HG02678 (cell line): ENCODE measurements around the gene PRTN3.
"Not testable (repeated sequence)": the region's sequence is repeated elsewhere in the genome, so short reads cannot be mapped to it uniquely, and the experiment has no call there.

Experiments used
- ATAC-seq: cut with Tn5 transposase; IDR thresholded peaks from one replicate; pipeline ENCODE4 v1.9.1; 2021; ENCODE audit warnings: mild to moderate bottlenecking, moderate library complexity; ENCODE audit not compliant: unreplicated experiment

PRTN3 gene

DNA sequence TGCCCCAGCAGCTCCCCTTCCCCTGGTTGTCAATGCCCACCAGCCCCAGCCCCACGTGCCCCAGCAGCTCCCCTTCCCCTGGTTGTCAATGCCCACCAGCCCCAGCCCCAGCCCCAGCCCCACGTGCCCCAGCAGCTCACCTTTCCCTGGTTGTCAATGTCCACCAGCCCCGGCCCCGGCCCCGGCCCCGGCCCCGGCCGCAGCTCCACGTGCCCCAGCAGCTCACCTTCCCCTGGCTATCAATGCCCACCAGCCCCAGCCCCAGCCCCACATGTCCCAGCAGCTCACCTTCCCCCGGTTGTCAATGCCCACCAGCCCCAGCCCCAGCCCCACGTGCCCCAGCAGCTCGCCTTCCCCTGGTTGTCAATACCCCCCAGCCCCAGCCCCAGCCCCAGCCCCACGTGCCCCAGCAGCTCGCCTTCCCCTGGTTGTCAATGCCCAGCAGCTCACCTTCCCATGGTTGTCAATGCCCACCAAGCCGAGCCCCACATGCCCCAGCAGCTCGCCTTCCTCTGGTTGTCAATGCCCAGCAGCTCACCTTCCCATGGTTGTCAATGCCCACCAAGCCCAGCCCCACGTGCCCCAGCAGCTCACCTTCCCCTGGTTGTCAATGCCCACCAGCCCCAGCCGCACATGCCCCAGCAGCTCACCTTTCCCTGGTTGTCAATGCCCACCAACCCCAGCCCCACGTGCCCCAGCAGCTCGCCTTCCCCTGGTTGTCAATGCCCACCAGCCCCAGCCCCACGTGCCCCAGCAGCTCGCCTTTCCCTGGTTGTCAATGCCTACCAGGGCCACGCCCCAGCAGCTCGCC is 38.2 kb downstream of the PRTN3 start:
- not testable (repeated sequence) for ATAC-seq

DNA sequence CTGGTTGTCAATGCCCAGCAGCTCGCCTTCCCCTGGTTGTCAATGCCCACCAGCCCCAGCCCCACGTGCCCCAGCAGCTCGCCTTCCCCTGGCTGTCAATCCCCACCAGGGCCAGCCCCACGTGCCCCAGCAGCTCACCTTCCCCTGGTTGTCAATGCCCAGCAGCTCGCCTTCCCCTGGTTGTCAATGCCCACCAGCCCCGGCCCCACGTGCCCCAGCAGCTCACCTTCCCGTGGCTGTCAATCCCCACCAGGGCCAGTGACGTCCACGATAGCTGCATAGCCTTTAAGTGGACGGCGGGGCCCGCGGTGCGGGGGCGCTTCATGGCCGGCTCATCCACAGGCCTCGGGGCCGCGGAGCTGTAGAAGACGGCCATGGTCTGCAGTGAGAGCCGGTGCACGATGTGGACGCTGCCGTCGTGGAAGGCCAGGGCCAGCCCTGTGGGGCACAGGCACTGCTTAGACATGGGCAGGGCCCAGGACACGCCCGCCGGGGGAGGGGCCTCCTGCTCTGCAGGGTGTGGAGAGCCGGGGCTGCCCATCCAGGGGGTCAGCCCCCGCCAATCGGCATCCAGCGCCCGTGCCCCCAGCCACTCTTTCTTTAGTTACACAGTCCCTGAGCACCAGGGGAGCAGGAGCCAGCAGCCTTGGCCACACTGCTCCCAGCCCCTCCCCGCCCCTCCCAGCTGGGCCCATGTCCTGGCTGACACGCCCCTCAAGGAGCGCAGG is 39.1 kb downstream of the PRTN3 start:
- ATAC-seq, result no peak

- no peak for ATAC-seq
These were observed 40.7 kb downstream of the PRTN3 start for GRCh38 chr19:881385-882071.

DNA sequence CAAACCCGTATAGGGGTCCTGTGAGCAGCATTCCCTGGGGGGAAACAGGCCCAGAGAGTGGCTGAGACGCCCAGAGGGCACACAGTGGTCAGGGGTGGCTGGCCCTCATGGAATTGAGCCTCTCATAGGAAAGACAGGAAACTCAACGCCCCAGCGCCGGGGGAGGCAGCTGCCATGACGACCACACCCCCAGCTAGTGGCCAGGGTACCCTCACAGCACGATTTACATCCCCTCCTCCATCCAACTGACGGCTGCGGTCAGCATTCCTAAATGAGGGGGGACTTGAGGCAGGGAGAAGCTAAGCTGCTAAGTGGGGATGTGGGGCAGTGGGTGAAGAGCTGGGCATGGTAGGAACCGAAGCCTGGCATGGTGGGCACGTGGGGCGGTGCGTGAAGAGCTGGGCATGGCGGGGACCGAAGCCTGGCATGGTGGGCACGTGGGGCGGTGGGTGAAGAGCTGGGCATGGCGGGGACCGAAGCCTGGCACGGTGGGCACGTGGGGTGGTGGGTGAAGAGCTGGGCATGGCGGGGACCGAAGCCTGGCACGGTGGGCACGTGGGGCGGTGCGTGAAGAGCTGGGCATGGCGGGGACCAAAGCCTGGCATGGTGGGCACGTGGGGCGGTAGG is 42.2 kb downstream of the PRTN3 start:
- ATAC-seq, result no peak

- ATAC-seq, result no peak
These were observed 42.9 kb downstream of the PRTN3 start for GRCh38 chr19:883661-884211.

DNA sequence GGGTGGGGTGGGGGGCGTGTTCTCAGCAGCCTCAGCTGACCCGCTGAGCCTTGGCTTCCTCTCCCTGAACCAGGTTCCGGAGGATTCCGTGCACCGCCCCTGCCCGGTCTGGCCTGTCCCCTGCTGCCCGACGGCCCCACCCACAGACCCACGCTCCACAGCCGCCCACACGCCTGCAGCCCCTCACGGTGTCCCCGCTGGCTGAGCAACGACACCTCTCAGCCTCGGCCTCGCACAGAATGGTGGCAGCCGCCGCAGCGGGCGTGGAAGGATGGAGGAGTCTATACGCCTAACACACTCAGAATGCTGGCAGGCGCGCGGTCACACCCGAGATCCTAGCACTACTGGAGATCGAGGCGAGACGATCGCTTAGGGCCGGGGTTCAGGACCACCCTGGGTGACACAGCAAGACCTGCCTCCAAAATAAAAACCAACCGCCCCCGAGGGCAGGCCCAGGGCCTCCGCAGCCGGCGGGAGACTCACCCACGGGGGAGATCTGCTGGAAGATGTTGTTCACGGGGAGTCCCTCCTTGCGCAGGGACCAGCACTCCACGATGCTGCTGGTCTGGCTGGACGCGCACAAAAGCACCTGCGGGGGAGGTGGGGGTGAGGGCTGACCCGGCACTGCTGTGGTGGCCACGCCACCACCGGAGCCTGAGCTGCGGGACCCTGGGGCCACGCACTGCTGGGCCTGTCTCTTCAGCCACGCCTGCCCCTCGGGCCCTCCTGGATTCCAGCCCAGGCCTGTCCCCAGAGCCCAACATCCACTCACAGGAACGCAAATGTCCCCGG is 43.8 kb downstream of the PRTN3 start:
- ATAC-seq, result no peak

- ATAC-seq, result no peak
These were observed 44.9 kb downstream of the PRTN3 start for GRCh38 chr19:885536-886224.

DNA sequence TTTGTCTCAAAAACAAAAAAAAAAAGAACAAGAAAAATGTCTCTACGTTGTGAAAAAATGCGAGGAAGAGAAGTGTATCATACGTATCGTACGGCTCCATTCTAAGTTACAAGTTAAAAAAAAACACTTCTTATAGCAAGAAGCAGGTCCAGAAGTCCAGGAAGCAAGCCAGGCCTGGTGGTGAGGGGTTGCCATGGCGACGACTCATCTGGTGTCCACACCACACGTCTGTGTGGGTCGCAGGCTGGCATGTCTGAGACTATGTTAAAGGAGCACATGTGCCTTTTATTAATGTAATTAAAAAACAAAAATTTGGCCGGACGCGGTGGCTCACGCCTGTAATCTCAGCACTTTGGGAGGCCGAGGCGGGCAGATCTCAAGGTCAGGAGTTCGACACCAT is 46.3 kb downstream of the PRTN3 start:
- no peak for ATAC-seq

GRCh38 chr19:887599-887998 is 46.8 kb downstream of the PRTN3 start:
- no peak for ATAC-seq

- no peak for ATAC-seq
These were observed 48.0 kb downstream of the PRTN3 start for GRCh38 chr19:888581-889385.

DNA sequence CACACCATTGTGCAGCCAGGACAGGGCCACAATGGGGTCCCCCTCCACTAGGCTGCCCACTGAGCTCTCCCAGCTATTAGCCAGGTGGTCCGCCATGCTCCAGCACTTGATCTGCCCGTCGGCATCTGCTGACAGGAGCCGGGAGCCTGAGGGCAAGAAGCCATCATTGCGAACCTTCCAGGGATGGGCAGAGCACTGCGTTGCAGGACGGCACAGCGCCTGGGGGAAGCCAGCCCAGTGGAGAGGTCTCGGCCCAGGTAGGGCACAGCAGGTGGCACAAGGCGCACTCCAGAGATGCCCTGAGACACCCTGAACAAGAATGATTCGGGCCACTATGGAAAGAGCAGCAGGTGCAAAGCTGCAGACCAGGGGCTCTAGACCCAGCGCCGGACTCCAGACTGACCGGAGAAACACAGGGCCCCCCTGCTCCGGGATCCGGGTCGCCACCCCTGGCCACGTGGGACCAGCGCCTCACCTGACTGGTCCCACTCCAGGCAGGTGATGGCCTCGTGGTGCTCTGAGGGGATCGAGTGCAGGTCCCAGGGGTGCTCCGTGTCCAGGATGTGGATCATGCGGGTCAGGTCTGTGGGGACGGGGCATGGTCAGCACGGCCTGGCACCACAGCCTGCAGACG is 49.0 kb downstream of the PRTN3 start:
- no peak for ATAC-seq

DNA sequence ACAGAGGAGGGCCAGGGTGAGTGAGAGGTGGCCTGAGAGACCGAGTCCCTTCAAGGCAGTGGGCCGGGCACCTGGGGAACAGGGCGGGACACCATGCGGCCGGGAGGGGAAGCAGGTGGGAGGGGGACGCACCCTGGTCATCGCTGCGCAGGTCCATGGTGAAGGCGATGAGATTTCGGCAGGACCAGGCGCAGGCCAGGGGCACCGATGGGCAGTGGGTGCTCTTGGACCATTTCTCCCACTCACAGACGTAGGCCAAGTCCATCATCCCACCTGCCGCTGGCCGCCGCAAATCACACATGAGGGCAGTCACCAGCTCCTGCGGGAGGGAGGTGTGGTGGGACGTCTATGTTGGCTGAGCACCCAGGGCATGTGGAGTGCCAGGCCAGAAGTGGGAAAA is 50.0 kb downstream of the PRTN3 start:
- ATAC-seq, result no peak

- ATAC-seq, result not testable (repeated sequence)
These were observed 50.8 kb downstream of the PRTN3 start for GRCh38 chr19:891421-892200.

DNA sequence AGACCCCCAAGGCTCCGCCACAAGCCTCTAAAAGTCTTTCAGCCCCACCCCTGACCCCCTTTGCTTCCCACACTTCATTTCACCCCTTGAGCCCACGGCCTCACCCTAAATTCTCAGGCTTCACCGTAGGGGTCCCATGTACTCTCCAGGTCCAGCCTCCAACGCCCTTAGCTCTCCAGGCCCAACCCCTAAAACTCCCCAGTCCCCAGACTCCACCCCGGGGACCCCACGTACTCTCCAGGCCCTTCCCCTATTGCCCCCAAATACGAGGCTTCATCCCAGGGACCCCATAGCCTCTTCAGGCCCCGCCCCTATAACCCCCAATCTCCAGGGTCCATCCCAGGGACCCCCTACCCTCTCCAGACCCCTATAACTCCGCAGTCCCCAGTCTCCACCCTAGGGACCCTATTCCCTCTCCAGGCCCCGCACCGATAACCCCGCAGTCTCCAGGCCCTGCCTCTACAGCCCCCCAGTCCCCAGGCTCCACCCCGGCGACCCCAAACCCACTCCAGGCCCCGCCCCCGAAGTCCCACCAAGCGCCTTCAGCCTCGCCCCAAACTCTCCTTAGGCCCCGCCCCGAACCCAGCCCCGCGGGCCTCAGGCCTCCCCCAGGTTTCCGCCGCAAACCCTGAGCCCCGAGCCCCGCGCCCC is 51.6 kb downstream of the PRTN3 start:
- ATAC-seq, result no peak

DNA sequence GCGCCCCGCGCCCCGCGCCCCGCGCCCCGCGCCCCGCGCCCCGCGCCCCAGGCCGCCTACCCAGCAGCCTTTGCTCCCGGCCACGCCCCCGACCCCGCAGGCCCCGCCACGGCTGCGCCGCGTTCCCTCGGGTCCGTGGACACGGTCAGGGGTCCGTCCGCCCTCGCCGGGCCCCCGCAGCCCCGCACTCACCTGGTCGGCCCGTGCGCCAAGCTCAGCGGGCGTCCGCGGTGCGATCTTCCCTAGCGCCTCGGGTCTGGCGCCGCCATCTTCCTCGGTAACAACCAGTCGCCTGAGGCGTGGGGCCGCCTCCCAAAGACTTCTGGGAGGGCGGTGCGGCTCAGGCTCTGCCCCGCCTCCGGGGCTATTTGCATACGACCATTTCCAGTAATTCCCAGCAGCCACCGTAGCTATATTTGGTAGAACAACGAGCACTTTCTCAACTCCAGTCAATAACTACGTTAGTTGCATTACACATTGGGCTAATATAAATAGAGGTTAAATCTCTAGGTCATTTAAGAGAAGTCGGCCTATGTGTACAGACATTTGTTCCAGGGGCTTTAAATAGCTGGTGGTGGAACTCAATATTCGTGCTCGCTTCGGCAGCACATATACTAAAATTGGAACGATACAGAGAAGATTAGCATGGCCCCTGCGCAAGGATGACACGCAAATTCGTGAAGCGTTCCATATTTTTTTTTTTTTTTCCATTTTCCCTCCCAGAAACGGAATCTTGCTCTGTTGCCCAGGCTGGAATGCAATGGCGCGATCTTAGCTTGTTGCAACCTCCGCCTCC is 52.3 kb downstream of the PRTN3 start, which contains the start of the genes MED16 and RNU6-9:
Gene MED16, minus strand, starts transcription at position 294 of the 796 bp plus-strand sequence. CDS start 2,056 bp downstream, outside the sequence.
Gene RNU6-9, plus strand, starts transcription at position 591 of the 796 bp plus-strand sequence.
- ATAC-seq, result peak; percentile 84

DNA sequence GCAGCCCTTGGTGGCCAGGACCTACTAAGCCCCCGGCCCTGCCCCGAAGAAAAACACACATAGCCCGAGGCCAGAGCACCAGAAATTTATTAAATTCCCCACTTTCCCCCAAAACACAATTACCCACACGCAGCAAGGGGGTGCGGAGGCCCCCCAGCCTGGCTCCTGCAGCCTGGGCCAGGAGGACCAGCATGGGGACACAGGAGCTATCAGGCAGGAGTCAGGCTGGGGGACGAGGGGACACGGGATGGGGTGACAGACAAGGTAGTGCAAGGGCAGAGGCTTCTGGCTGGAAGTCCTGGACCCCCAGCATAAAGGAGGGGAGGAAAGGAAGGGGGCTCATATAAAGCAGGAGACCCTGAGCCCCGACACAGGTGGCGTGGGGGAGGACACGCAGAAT is 55.6 kb downstream of the PRTN3 start:
- ATAC-seq, result no peak
